IMR-90 (cell line): ENCODE measurements around the gene HEXD. TPM values are rescaled to one million over a fixed set of nuclear protein-coding genes. Genes with fewer than 3 reads are reported as not detected.

ENCODE experiments used
- ATAC-seq: fragments of 200-7000 bp; cut with Tn5 transposase; 2 replicates; pipeline ENCODE4 v1.9.1; 2020; ENCODE audit warnings: low read depth, mild to moderate bottlenecking, moderate library complexity
- BruUV-seq: library from RNA; stranded (reverse); fragments of 400-500 nt; replicated peaks from 2 replicates; lab custom pipeline; 2021; lab: Mats Ljungman, UMichigan
- CTCF ChIA-PET: fragments of 300-600 bp; formaldehyde crosslinking; extraction: SDS; loops from one replicate; lab custom pipeline; 2021; ENCODE audit warnings: antibody characterized with exemption; lab: Yijun Ruan, JAX
- POLR2A ChIA-PET: fragments of 300-600 bp; sonication (Branson Sonifier 250); formaldehyde crosslinking; loops from one replicate; lab custom pipeline; 2022; ENCODE audit warnings: antibody characterized with exemption; ENCODE audit not compliant: unreplicated experiment; lab: Charles Lee
- DNase-seq: peaks from one replicate; pipeline ENCODE4 v3.0.0; 2013
- H2AFZ ChIP-seq: replicated peaks from 2 replicates; pipeline ENCODE3; 2013; ENCODE audit warnings: low read length, mild to moderate bottlenecking; ENCODE audit not compliant: poor library complexity
- H2AK5ac ChIP-seq: 2 replicates; pipeline ENCODE4 v1.6.1; 2013; ENCODE audit warnings: low read depth, low read length, inconsistent platforms
- H2AK9ac ChIP-seq: replicated peaks from 2 replicates; pipeline ENCODE3; 2013; ENCODE audit warnings: mild to moderate bottlenecking, low read depth, low read length, moderate library complexity; ENCODE audit not compliant: poor library complexity
- H2BK120ac ChIP-seq: 2 replicates; pipeline ENCODE4 v1.6.1; 2013; ENCODE audit warnings: low read depth, low read length, inconsistent platforms
- H2BK15ac ChIP-seq: 3 replicates; pipeline ENCODE4 v1.6.1; 2013; ENCODE audit warnings: low read depth, low read length, inconsistent platforms
- H2BK20ac ChIP-seq: 2 replicates; pipeline ENCODE4 v1.6.1; 2013; ENCODE audit warnings: low read depth, mild to moderate bottlenecking, inconsistent platforms, low read length, moderate library complexity
- H2BK5ac ChIP-seq: 2 replicates; pipeline ENCODE4 v1.6.1; 2013; ENCODE audit warnings: mild to moderate bottlenecking, low read depth, low read length, inconsistent platforms; ENCODE audit not compliant: poor library complexity, severe bottlenecking
- H3K14ac ChIP-seq: replicated peaks from 2 replicates; pipeline ENCODE4 v1.6.1; 2013; ENCODE audit warnings: low read depth, low read length, inconsistent platforms
- H3K18ac ChIP-seq: 2 replicates; pipeline ENCODE4 v1.6.1; 2013; ENCODE audit warnings: low read depth, low read length, control low read depth
- H3K23ac ChIP-seq: 2 replicates; pipeline ENCODE4 v1.6.1; 2013; ENCODE audit warnings: low read depth, low read length, inconsistent platforms
- H3K27ac ChIP-seq: 2 replicates; pipeline ENCODE4 v1.5.1; 2013; ENCODE audit warnings: mild to moderate bottlenecking, control low read depth, low read length; ENCODE audit not compliant: insufficient read depth
- H3K27me3 ChIP-seq: 2 replicates; pipeline ENCODE4 v1.6.1; 2013; ENCODE audit warnings: low read length; ENCODE audit not compliant: control insufficient read depth, insufficient read depth
- H3K36me3 ChIP-seq: 2 replicates; pipeline ENCODE4 v1.6.1; 2013; ENCODE audit warnings: low read length, mixed read lengths; ENCODE audit not compliant: control insufficient read depth, insufficient read depth
- H3K4ac ChIP-seq: 2 replicates; pipeline ENCODE4 v1.6.1; 2013; ENCODE audit warnings: low read depth, low read length, inconsistent platforms
- H3K4me1 ChIP-seq: 2 replicates; pipeline ENCODE4 v1.6.1; 2013; ENCODE audit warnings: low read length, mixed read lengths; ENCODE audit not compliant: control insufficient read depth, insufficient read depth
- H3K4me2 ChIP-seq: 2 replicates; pipeline ENCODE4 v1.6.1; 2013; ENCODE audit warnings: low read depth, mild to moderate bottlenecking, control low read depth, low read length, moderate library complexity
- H3K4me3 ChIP-seq: 2 replicates; pipeline ENCODE4 v1.5.1; 2013; ENCODE audit warnings: low read depth, mild to moderate bottlenecking, control low read depth, low read length, moderate library complexity; ENCODE audit not compliant: insufficient read depth
- H3K56ac ChIP-seq: 2 replicates; pipeline ENCODE4 v1.6.1; 2013; ENCODE audit warnings: low read length, inconsistent platforms; ENCODE audit not compliant: insufficient read depth; ENCODE audit errors: extremely low read depth
- H3K79me1 ChIP-seq, 2 experiments: 2 replicates each; pipeline ENCODE4 v1.6.1; 2013; ENCODE audit warnings: low read length in 2 of 2, inconsistent platforms in 1 of 2, low read depth in 1 of 2
- H3K9ac ChIP-seq: 2 replicates; pipeline ENCODE4 v1.6.1; 2013; ENCODE audit warnings: low read depth, low read length, control low read depth
- H3K9me1 ChIP-seq: 2 replicates; pipeline ENCODE4 v1.6.1; 2013; ENCODE audit warnings: low read length, inconsistent platforms; ENCODE audit not compliant: insufficient read depth
- H3K9me3 ChIP-seq: 2 replicates; pipeline ENCODE4 v1.6.1; 2013; ENCODE audit warnings: low read length; ENCODE audit not compliant: control insufficient read depth, insufficient read depth
- H4K20me1 ChIP-seq: 2 replicates; pipeline ENCODE4 v1.6.1; 2013; ENCODE audit warnings: low read length, inconsistent platforms; ENCODE audit not compliant: insufficient read depth
- H4K5ac ChIP-seq: 2 replicates; pipeline ENCODE4 v1.6.1; 2013; ENCODE audit warnings: mild to moderate bottlenecking, low read depth, low read length, control low read depth
- H4K8ac ChIP-seq, 2 experiments: 2 replicates each; pipeline ENCODE4 v1.6.1; 2013; ENCODE audit warnings: low read depth in 2 of 2, low read length in 2 of 2, control low read depth in 1 of 2, inconsistent platforms in 1 of 2
- H4K91ac ChIP-seq: 2 replicates; pipeline ENCODE4 v1.6.1; 2013; ENCODE audit warnings: low read depth, low read length, inconsistent platforms; ENCODE audit not compliant: insufficient read depth
- BHLHE40 ChIP-seq: fragments of 150-350 bp; IDR thresholded peaks from 2 replicates; pipeline ENCODE4 v1.6.1; 2016; ENCODE audit warnings: mild to moderate bottlenecking, low read depth, low read length
- CEBPB ChIP-seq: IDR thresholded peaks from 2 replicates; pipeline ENCODE4 v1.6.1; 2012; ENCODE audit warnings: low read depth, low read length, improper control_type of control experiment
- CHD1 ChIP-seq: IDR thresholded peaks from 2 replicates; pipeline ENCODE4 v1.6.1; 2012; ENCODE audit warnings: low read depth, low read length, improper control_type of control experiment
- FOS ChIP-seq: fragments of 150-350 bp; IDR thresholded peaks from 2 replicates; pipeline ENCODE4 v1.6.1; 2016; ENCODE audit warnings: low read depth, low read length
- MAFK ChIP-seq: IDR thresholded peaks from 2 replicates; pipeline ENCODE4 v1.6.1; 2012; ENCODE audit warnings: low read depth, low read length, improper control_type of control experiment
- MAZ ChIP-seq: IDR thresholded peaks from 2 replicates; pipeline ENCODE4 v1.6.1; 2012; ENCODE audit warnings: low read depth, mild to moderate bottlenecking, low read length, improper control_type of control experiment, moderate library complexity, borderline replicate concordance
- MXI1 ChIP-seq: IDR thresholded peaks from 2 replicates; pipeline ENCODE4 v1.6.1; 2012; ENCODE audit warnings: low read depth, mild to moderate bottlenecking, low read length, moderate library complexity, borderline replicate concordance
- NFE2L2 ChIP-seq: fragments of 150-350 bp; IDR thresholded peaks from 2 replicates; pipeline ENCODE4 v1.6.1; 2016; ENCODE audit warnings: low read depth, mild to moderate bottlenecking, low read length
- POLR2A ChIP-seq: IDR thresholded peaks from 2 replicates; pipeline ENCODE4 v1.6.1; 2012; ENCODE audit warnings: mild to moderate bottlenecking, low read depth, low read length
- RAD21 ChIP-seq: IDR thresholded peaks from 2 replicates; pipeline ENCODE4 v1.6.1; 2012; ENCODE audit warnings: low read length, improper control_type of control experiment
- RCOR1 ChIP-seq: IDR thresholded peaks from 2 replicates; pipeline ENCODE4 v1.6.1; 2012; ENCODE audit warnings: mild to moderate bottlenecking, low read length, improper control_type of control experiment; ENCODE audit not compliant: insufficient replicate concordance
- RFX5 ChIP-seq: IDR thresholded peaks from 2 replicates; pipeline ENCODE4 v1.8.0; 2012; ENCODE audit warnings: low read depth, mild to moderate bottlenecking, low read length, moderate library complexity
- SMC3 ChIP-seq: fragments of 150-350 bp; IDR thresholded peaks from 2 replicates; pipeline ENCODE4 v1.6.1; 2016; ENCODE audit warnings: low read depth, mild to moderate bottlenecking, antibody characterized with exemption, low read length, moderate library complexity
- WGBS, 2 experiments: methylation state at CpG; one replicate each; pipeline versions ENCODE4 v1.1.5 to v1.1.7; 2013; ENCODE audit warnings: missing lambda C conversion rate in 2 of 2; ENCODE audit not compliant: insufficient read length in 1 of 2; ENCODE audit errors: extremely low coverage in 2 of 2; 5-methylcytosine and 5-hydroxymethylcytosine counted together
- dilution Hi-C: fragments of 300-500 bp; cut with HindIII; formaldehyde crosslinking; loops from one replicate; pipeline ENCODE4 v1.14.3; 2018; ENCODE audit warnings: low sequenced_read_pairs; ENCODE audit not compliant: unreplicated experiment
- in situ Hi-C: fragments of 300-500 bp; cut with MboI; formaldehyde crosslinking; loops from 3 replicates; pipeline ENCODE4 v1.14.3; 2019; ENCODE audit warnings: low sequenced_read_pairs, inconsistent platforms, mixed read lengths
- intact Hi-C: fragments of 100-400 bp; cut with micrococcal nuclease; formaldehyde crosslinking; loops from 2 replicates; pipeline ENCODE4 v1.10.0; 2022
- polyA plus RNA-seq, 3 experiments: library from polyadenylated mRNA; depleted of rRNA; stranded (reverse); fragments of >200 nt; gene quantifications; 2 replicates each; pipeline ENCODE4 v1.2.3, GENCODE V29; 2012; ENCODE audit warnings: low replicate concordance in 1 of 3
- total RNA-seq: library from RNA; depleted of rRNA; stranded (reverse); fragments of >200 nt; gene quantifications from 2 replicates; pipeline ENCODE4 v1.2.3, GENCODE V29; 2012
- TF ChIP-seq, protein P1 (sequence below): conservative IDR thresholded peaks from 2 replicates; pipeline ENCODE4 v1.5.1; 2012; ENCODE audit warnings: mild to moderate bottlenecking, low read depth, low read length, improper control_type of control experiment
- TF ChIP-seq, protein P2 (sequence below): fragments of 150-350 bp; IDR thresholded peaks from 2 replicates; pipeline ENCODE4 v1.6.1; 2016; ENCODE audit warnings: low read depth, mild to moderate bottlenecking, low read length, moderate library complexity, borderline replicate concordance
- TF ChIP-seq, protein P3 (sequence below): fragments of 150-350 bp; IDR thresholded peaks from 2 replicates; pipeline ENCODE4 v1.6.1; 2017; ENCODE audit warnings: mild to moderate bottlenecking, antibody characterized with exemption, low read length, low read depth

The HEXD gene
- total and polyA plus RNA-seq, 2 of the 4 experiments (the other 2 are of a cell fraction), result 3.8 to 9.5 TPM

DNA sequence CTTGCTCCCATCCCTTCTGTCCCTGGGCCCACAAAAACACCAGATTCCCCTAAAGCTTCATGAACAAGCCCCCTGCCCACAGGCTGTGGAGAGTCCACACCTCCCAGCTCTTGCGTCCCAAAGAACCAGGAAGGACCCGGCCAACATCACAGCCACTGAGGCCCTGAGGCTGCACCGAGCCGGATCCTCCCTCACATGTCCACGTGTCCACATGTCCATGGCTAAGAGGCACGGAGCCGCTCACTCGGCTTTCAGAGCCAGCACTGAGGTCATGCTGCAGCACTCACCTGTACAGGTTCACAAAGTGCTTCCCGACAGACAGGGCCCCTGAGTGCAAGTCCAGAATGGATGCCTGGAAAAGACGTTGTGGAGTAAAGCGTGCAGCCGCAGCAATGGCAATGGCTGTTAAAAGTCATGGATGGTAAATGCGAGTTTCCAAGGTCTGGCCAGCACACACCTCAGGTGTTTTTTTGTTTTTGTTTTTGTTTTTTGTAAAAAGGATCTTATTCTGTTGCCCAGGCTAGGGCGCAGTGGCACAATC, 11.9 kb upstream of the HEXD start:
- no peak overlapping the region for H3K4me3 ChIP-seq
- no peaks in the 10 kb centered on the region; the same call in 1 of the 2 replicates for H4K20me1 ChIP-seq
- dilution Hi-C loops (no loop called here), in situ Hi-C loops (loop anchor here (5.0 kb wide), 1 partner anchor 54 kb away; no protein-coding TSS in a partner anchor), intact Hi-C loops (no loop called here)
- no peaks in the 10 kb centered on the region; a peak in 1 of 4 replicates for H3K79me1 ChIP-seq
- POLR2A ChIA-PET, result no interaction called here
- no peak overlapping the region for H2AK9ac ChIP-seq
- H2BK15ac ChIP-seq, result no peak overlapping the region
- H3K36me3 ChIP-seq, result peaks cover 5% of the 10 kb centered on the region; the same call in 1 of the 2 replicates
- no peaks in the 10 kb centered on the region for H3K9me3 ChIP-seq
- no peak overlapping the region for H2BK5ac ChIP-seq
- 95% methylated on average over 10 of the region's 14 CpGs; no CpG with 5 or more reads in 1 of the 2 experiments for WGBS, 2 experiments
- no peak overlapping the region for H3K4me2 ChIP-seq
- no peaks in the 10 kb centered on the region for H3K27me3 ChIP-seq
- no peak overlapping the region for H3K9ac ChIP-seq
- H3K23ac ChIP-seq, result no peak overlapping the region
- H3K4me1 ChIP-seq, result no peaks in the 10 kb centered on the region
- H3K18ac ChIP-seq, result no peak overlapping the region
- CTCF ChIA-PET, result no interaction called here
- ATAC-seq (no peak), DNase-seq (no peak)
- H4K8ac ChIP-seq, result no peak overlapping the region
- no peak overlapping the region for H2AK5ac ChIP-seq
- H3K14ac ChIP-seq, result no peak overlapping the region
- H3K9me1 ChIP-seq, result no peaks in the 10 kb centered on the region
- no peak overlapping the region for H2BK120ac ChIP-seq
- TF ChIP-seq MXI1 (no peak), RFX5 (no peak), RCOR1 (no peak), POLR2A (no peak), RAD21 (no peak), MAZ (no peak), SMC3 (no peak), CHD1 (no peak), MAFK (no peak), BHLHE40 (no peak), CEBPB (no peak), NFE2L2 (no peak), FOS (no peak)
- TF ChIP-seq, protein P1, sequence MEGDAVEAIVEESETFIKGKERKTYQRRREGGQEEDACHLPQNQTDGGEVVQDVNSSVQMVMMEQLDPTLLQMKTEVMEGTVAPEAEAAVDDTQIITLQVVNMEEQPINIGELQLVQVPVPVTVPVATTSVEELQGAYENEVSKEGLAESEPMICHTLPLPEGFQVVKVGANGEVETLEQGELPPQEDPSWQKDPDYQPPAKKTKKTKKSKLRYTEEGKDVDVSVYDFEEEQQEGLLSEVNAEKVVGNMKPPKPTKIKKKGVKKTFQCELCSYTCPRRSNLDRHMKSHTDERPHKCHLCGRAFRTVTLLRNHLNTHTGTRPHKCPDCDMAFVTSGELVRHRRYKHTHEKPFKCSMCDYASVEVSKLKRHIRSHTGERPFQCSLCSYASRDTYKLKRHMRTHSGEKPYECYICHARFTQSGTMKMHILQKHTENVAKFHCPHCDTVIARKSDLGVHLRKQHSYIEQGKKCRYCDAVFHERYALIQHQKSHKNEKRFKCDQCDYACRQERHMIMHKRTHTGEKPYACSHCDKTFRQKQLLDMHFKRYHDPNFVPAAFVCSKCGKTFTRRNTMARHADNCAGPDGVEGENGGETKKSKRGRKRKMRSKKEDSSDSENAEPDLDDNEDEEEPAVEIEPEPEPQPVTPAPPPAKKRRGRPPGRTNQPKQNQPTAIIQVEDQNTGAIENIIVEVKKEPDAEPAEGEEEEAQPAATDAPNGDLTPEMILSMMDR, result no peak
- TF ChIP-seq, protein P2, sequence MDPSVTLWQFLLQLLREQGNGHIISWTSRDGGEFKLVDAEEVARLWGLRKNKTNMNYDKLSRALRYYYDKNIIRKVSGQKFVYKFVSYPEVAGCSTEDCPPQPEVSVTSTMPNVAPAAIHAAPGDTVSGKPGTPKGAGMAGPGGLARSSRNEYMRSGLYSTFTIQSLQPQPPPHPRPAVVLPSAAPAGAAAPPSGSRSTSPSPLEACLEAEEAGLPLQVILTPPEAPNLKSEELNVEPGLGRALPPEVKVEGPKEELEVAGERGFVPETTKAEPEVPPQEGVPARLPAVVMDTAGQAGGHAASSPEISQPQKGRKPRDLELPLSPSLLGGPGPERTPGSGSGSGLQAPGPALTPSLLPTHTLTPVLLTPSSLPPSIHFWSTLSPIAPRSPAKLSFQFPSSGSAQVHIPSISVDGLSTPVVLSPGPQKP, result no peak
- TF ChIP-seq, protein P3, sequence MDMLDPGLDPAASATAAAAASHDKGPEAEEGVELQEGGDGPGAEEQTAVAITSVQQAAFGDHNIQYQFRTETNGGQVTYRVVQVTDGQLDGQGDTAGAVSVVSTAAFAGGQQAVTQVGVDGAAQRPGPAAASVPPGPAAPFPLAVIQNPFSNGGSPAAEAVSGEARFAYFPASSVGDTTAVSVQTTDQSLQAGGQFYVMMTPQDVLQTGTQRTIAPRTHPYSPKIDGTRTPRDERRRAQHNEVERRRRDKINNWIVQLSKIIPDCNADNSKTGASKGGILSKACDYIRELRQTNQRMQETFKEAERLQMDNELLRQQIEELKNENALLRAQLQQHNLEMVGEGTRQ, result no peak
- H4K91ac ChIP-seq, result no peak overlapping the region
- no peak overlapping the region for H3K27ac ChIP-seq
- H4K5ac ChIP-seq, result no peak overlapping the region
- no peak overlapping the region for H3K56ac ChIP-seq
- H3K4ac ChIP-seq, result no peak overlapping the region
- no peak overlapping the region for H2BK20ac ChIP-seq
- no TSS peak for BruUV-seq
- no peak overlapping the region for H2AFZ ChIP-seq
